Measurements from ENCODE around the gene ITM2C.

The ITM2C gene

GRCh38 chr2:230863442-230864121, 1.2 kb upstream of the ITM2C start:
- H3K4me3 ChIP-seq (ENCODE audit: low read length), result no peak overlapping the region
- no peaks in the 10 kb centered on the region for H3K9me2 ChIP-seq (replicated peaks; ENCODE audit: control insufficient read depth, low read length)
- TF ChIP-seq EZH2phosphoT487 (IDR thresholded peaks at IDR 0.05; ENCODE audit: borderline replicate concordance, low read length), result no peak
- TF ChIP-seq, protein P1, sequence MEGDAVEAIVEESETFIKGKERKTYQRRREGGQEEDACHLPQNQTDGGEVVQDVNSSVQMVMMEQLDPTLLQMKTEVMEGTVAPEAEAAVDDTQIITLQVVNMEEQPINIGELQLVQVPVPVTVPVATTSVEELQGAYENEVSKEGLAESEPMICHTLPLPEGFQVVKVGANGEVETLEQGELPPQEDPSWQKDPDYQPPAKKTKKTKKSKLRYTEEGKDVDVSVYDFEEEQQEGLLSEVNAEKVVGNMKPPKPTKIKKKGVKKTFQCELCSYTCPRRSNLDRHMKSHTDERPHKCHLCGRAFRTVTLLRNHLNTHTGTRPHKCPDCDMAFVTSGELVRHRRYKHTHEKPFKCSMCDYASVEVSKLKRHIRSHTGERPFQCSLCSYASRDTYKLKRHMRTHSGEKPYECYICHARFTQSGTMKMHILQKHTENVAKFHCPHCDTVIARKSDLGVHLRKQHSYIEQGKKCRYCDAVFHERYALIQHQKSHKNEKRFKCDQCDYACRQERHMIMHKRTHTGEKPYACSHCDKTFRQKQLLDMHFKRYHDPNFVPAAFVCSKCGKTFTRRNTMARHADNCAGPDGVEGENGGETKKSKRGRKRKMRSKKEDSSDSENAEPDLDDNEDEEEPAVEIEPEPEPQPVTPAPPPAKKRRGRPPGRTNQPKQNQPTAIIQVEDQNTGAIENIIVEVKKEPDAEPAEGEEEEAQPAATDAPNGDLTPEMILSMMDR (IDR thresholded peaks at IDR 0.05; ENCODE audit: low read depth, low read length, poor library complexity, severe bottlenecking), result no peak
- H3K4me1 ChIP-seq (ENCODE audit: control insufficient read depth, low read length), result peaks cover 61% of the 10 kb centered on the region
- no peaks in the 10 kb centered on the region for H3K9me3 ChIP-seq (ENCODE audit: control insufficient read depth, insufficient read depth, low read length)
- no peaks in the 10 kb centered on the region; the same call in 1 of the 2 replicates for H4K20me1 ChIP-seq (ENCODE audit: control insufficient read depth, insufficient read depth, low read depth, low read length)
- peaks cover 8% of the 10 kb centered on the region for H3F3A ChIP-seq (ENCODE audit: control insufficient read depth, insufficient read depth)
- H3K79me2 ChIP-seq (ENCODE audit: control insufficient read depth, low read length), result no peaks in the 10 kb centered on the region
- H3K27ac ChIP-seq (ENCODE audit: low read depth, low read length), result no peak overlapping the region
- H3K27me3 ChIP-seq (ENCODE audit: control insufficient read depth, low read length), result peaks cover 18% of the 10 kb centered on the region
- H3K36me3 ChIP-seq (ENCODE audit: control insufficient read depth, low read length), result no peaks in the 10 kb centered on the region
- no peak overlapping the region for H3K4me2 ChIP-seq (ENCODE audit: low read length)

- Histone ChIP-seq H3K79me2 (ENCODE audit: control insufficient read depth, low read length) (no peaks in the 10 kb centered on the region), H3K27ac (ENCODE audit: low read depth, low read length) (no peak overlapping the region), H3K4me3 (ENCODE audit: low read length) (peak overlapping the region; percentile 79), H3F3A (ENCODE audit: control insufficient read depth, insufficient read depth) (peaks cover 8% of the 10 kb centered on the region), H3K4me1 (ENCODE audit: control insufficient read depth, low read length) (peaks cover 55% of the 10 kb centered on the region), H3K36me3 (ENCODE audit: control insufficient read depth, low read length) (no peaks in the 10 kb centered on the region), H4K20me1 (ENCODE audit: control insufficient read depth, insufficient read depth, low read depth, low read length) (no peaks in the 10 kb centered on the region; the same call in 1 of the 2 replicates), H3K27me3 (ENCODE audit: control insufficient read depth, low read length) (peaks cover 18% of the 10 kb centered on the region), H3K4me2 (ENCODE audit: low read length) (peak overlapping the region; percentile 81), H3K9me3 (ENCODE audit: control insufficient read depth, insufficient read depth, low read length) (no peaks in the 10 kb centered on the region), H3K9me2 (replicated peaks; ENCODE audit: control insufficient read depth, low read length) (no peaks in the 10 kb centered on the region)
- no peak for TF ChIP-seq EZH2phosphoT487 (IDR thresholded peaks at IDR 0.05; ENCODE audit: borderline replicate concordance, low read length)
- TF ChIP-seq, protein P1 (IDR thresholded peaks at IDR 0.05; ENCODE audit: low read depth, low read length, poor library complexity, severe bottlenecking), result no peak
These were observed 579 bp upstream of the ITM2C start for GRCh38 chr2:230864122-230864604.

GRCh38 chr2:230865307-230865765, 594 bp downstream of the ITM2C start:
- Histone ChIP-seq H3K79me2 (ENCODE audit: control insufficient read depth, low read length) (no peaks in the 10 kb centered on the region), H3K4me1 (ENCODE audit: control insufficient read depth, low read length) (peaks cover 51% of the 10 kb centered on the region), H4K20me1 (ENCODE audit: control insufficient read depth, insufficient read depth, low read depth, low read length) (no peaks in the 10 kb centered on the region; the same call in 1 of the 2 replicates), H3F3A (ENCODE audit: control insufficient read depth, insufficient read depth) (peaks cover 8% of the 10 kb centered on the region), H3K4me2 (ENCODE audit: low read length) (peak overlapping the region; percentile 81), H3K9me2 (replicated peaks; ENCODE audit: control insufficient read depth, low read length) (no peaks in the 10 kb centered on the region), H3K27ac (ENCODE audit: low read depth, low read length) (no peak overlapping the region), H3K36me3 (ENCODE audit: control insufficient read depth, low read length) (no peaks in the 10 kb centered on the region), H3K9me3 (ENCODE audit: control insufficient read depth, insufficient read depth, low read length) (no peaks in the 10 kb centered on the region), H3K27me3 (ENCODE audit: control insufficient read depth, low read length) (peaks cover 18% of the 10 kb centered on the region), H3K4me3 (ENCODE audit: low read length) (peak overlapping the region; percentile 79)
- 0 out of 2 replicates have a peak, but pooled peaks have one; percentile 42 for TF ChIP-seq EZH2phosphoT487 (IDR thresholded peaks at IDR 0.05; ENCODE audit: borderline replicate concordance, low read length)
- TF ChIP-seq, protein P1 (IDR thresholded peaks at IDR 0.05; ENCODE audit: low read depth, low read length, poor library complexity, severe bottlenecking), result no peak
